DOHH2 (cell line): ENCODE data around the gene MED16.

Experiments
- H3F3A ChIP-seq: fragments of 200-600 bp; sonication (generic), shearing (Covaris generic); 2 replicates; pipeline ENCODE4 v1.6.0; 2016; ENCODE audit warnings: antibody characterized with exemption, mild to moderate bottlenecking; ENCODE audit not compliant: control insufficient read depth, insufficient read depth
- H3K27ac ChIP-seq: fragments of 200-600 bp; sonication (generic); 2 replicates; pipeline ENCODE4 v1.5.1; 2014; ENCODE audit warnings: low read depth, mild to moderate bottlenecking, low read length, moderate library complexity
- H3K27me3 ChIP-seq: fragments of 200-600 bp; sonication (generic); 2 replicates; pipeline ENCODE4 v1.6.1; 2014; ENCODE audit warnings: mild to moderate bottlenecking, low read length, mixed read lengths; ENCODE audit not compliant: control insufficient read depth
- H3K36me3 ChIP-seq: fragments of 200-600 bp; sonication (generic); 2 replicates; pipeline ENCODE4 v1.6.1; 2014; ENCODE audit warnings: mild to moderate bottlenecking, low read length, moderate library complexity, mixed read lengths; ENCODE audit not compliant: control insufficient read depth
- H3K4me1 ChIP-seq: fragments of 200-600 bp; sonication (generic); 2 replicates; pipeline ENCODE4 v1.6.1; 2014; ENCODE audit warnings: mild to moderate bottlenecking, low read length, mixed read lengths; ENCODE audit not compliant: control insufficient read depth
- H3K4me2 ChIP-seq: fragments of 200-600 bp; sonication (generic); 2 replicates; pipeline ENCODE4 v1.6.0; 2014; ENCODE audit warnings: mild to moderate bottlenecking, low read length, moderate library complexity
- H3K4me3 ChIP-seq: fragments of 200-600 bp; sonication (generic); 2 replicates; pipeline ENCODE4 v1.5.1; 2014; ENCODE audit warnings: mild to moderate bottlenecking, low read length, mixed read lengths
- H3K79me2 ChIP-seq: fragments of 200-600 bp; sonication (generic); 2 replicates; pipeline ENCODE4 v1.6.1; 2014; ENCODE audit warnings: mild to moderate bottlenecking, low read length, mixed read lengths; ENCODE audit not compliant: control insufficient read depth
- H3K9me2 ChIP-seq: fragments of 200-600 bp; sonication (generic); replicated peaks from 2 replicates; pipeline ENCODE4 v1.6.1; 2014; ENCODE audit warnings: mild to moderate bottlenecking, low read length, mixed read lengths; ENCODE audit not compliant: control insufficient read depth
- H3K9me3 ChIP-seq: fragments of 200-600 bp; sonication (generic); 2 replicates; pipeline ENCODE4 v1.6.1; 2014; ENCODE audit warnings: antibody characterized with exemption, low read length, mixed read lengths; ENCODE audit not compliant: control insufficient read depth, insufficient read depth
- H4K20me1 ChIP-seq: fragments of 200-600 bp; sonication (generic); 2 replicates; pipeline ENCODE4 v1.6.0; 2014; ENCODE audit warnings: low read depth, mild to moderate bottlenecking, antibody characterized with exemption, low read length, moderate library complexity; ENCODE audit not compliant: control insufficient read depth, insufficient read depth
- EZH2phosphoT487 ChIP-seq: fragments of 200-600 bp; sonication (generic); IDR thresholded peaks from 2 replicates; pipeline ENCODE4 v1.6.1; 2017; ENCODE audit warnings: borderline replicate concordance, mild to moderate bottlenecking, antibody characterized with exemption, low read length, moderate library complexity, mixed read lengths
- TF ChIP-seq, protein P1 (sequence below): fragments of 200-600 bp; sonication (generic); IDR thresholded peaks from one replicate; pipeline ENCODE4 v1.5.1; 2014; ENCODE audit warnings: antibody characterized with exemption, mild to moderate bottlenecking, low read depth, low read length; ENCODE audit not compliant: poor library complexity, severe bottlenecking

The MED16 gene

DNA sequence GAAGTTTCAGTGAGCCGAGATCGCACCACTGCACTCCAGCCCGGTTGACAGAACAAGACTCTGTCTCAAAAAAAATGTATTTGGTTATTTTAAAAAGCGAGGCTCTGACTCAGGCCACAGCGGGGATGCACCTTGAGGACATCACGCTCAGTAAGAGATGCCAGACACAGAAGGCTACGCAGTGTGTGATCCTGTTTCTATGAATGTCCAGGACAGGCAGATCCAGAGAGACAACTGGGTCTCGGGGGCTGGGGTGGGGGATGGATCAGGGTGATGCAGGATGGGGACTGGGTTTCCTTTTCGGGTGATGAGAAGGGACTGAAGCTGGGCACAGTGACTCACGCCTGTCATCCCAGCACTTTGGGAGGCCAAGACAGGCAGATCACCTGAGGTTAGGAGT is 5.4 kb downstream of the MED16 start:
- no peak for TF ChIP-seq EZH2phosphoT487
- TF ChIP-seq, protein P1, sequence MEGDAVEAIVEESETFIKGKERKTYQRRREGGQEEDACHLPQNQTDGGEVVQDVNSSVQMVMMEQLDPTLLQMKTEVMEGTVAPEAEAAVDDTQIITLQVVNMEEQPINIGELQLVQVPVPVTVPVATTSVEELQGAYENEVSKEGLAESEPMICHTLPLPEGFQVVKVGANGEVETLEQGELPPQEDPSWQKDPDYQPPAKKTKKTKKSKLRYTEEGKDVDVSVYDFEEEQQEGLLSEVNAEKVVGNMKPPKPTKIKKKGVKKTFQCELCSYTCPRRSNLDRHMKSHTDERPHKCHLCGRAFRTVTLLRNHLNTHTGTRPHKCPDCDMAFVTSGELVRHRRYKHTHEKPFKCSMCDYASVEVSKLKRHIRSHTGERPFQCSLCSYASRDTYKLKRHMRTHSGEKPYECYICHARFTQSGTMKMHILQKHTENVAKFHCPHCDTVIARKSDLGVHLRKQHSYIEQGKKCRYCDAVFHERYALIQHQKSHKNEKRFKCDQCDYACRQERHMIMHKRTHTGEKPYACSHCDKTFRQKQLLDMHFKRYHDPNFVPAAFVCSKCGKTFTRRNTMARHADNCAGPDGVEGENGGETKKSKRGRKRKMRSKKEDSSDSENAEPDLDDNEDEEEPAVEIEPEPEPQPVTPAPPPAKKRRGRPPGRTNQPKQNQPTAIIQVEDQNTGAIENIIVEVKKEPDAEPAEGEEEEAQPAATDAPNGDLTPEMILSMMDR: no peak
- H3K9me2 ChIP-seq: no peaks in the 10 kb centered on the region
- H3K36me3 ChIP-seq: peaks cover 13% of the 10 kb centered on the region
- H3K27me3 ChIP-seq: no peaks in the 10 kb centered on the region
- H3K9me3 ChIP-seq: no peaks in the 10 kb centered on the region
- no peak overlapping the region for H3K4me2 ChIP-seq
- H4K20me1 ChIP-seq: no peaks in the 10 kb centered on the region
- H3K4me1 ChIP-seq: peaks cover 12% of the 10 kb centered on the region
- peaks cover 12% of the 10 kb centered on the region for H3K79me2 ChIP-seq
- no peak overlapping the region for H3K27ac ChIP-seq
- H3F3A ChIP-seq: no peaks in the 10 kb centered on the region
- H3K4me3 ChIP-seq: no peak overlapping the region

DNA sequence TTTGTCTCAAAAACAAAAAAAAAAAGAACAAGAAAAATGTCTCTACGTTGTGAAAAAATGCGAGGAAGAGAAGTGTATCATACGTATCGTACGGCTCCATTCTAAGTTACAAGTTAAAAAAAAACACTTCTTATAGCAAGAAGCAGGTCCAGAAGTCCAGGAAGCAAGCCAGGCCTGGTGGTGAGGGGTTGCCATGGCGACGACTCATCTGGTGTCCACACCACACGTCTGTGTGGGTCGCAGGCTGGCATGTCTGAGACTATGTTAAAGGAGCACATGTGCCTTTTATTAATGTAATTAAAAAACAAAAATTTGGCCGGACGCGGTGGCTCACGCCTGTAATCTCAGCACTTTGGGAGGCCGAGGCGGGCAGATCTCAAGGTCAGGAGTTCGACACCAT is 5.9 kb downstream of the MED16 start:
- H3K36me3 ChIP-seq: peaks cover 13% of the 10 kb centered on the region
- no peaks in the 10 kb centered on the region for H3F3A ChIP-seq
- no peaks in the 10 kb centered on the region for H3K9me3 ChIP-seq
- no peak overlapping the region for H3K27ac ChIP-seq
- H3K79me2 ChIP-seq: peaks cover 8% of the 10 kb centered on the region
- H3K27me3 ChIP-seq: no peaks in the 10 kb centered on the region
- H3K4me2 ChIP-seq: no peak overlapping the region
- H3K4me1 ChIP-seq: peaks cover 9% of the 10 kb centered on the region
- no peak overlapping the region for H3K4me3 ChIP-seq
- H4K20me1 ChIP-seq: no peaks in the 10 kb centered on the region
- no peaks in the 10 kb centered on the region for H3K9me2 ChIP-seq
- TF ChIP-seq, protein P1: no peak
- TF ChIP-seq EZH2phosphoT487: no peak

DNA sequence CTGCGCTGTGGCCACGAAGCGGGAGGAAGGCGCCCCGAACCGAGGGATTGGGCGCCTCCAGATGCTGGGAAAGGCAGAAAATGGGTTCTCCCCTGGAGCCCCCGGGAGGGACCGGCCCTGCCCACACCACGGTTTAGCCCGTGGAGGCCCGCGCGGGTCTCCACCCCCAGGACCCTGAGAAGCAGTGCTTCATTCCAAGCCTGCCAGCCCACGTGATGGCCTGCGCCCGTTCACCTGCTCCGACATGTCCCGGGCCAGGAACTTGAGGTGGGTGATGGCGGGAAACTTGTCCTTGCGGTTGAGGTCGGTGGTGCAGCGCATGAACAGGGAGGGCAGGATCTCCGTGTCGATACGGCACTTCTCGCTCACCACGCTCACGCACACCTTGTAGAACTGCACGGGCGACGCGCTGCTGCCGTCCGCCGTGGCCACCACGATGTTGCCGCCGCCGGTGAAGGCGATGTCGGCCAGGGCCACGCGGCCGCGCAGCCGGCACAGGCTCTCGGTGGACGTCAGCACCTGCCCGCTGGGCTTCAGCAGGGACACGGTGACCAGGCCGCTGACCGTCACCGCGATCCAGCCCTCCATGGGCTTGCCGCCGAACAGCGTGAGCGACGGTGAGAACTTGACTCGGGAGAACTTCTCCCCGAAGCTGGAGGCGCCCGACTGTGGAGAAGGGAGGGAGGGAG is 7.3 kb downstream of the MED16 start:
- no peaks in the 10 kb centered on the region for H3K27me3 ChIP-seq
- no peaks in the 10 kb centered on the region for H3F3A ChIP-seq
- no peaks in the 10 kb centered on the region for H4K20me1 ChIP-seq
- H3K9me3 ChIP-seq: no peaks in the 10 kb centered on the region
- no peak overlapping the region for H3K4me2 ChIP-seq
- no peaks in the 10 kb centered on the region for H3K9me2 ChIP-seq
- H3K4me3 ChIP-seq: no peak overlapping the region
- no peak overlapping the region for H3K27ac ChIP-seq
- no peaks in the 10 kb centered on the region; the same call in 1 of the 2 replicates for H3K79me2 ChIP-seq
- no peak for TF ChIP-seq EZH2phosphoT487
- TF ChIP-seq, protein P1: no peak
- peaks cover 16% of the 10 kb centered on the region for H3K36me3 ChIP-seq
- peaks cover 5% of the 10 kb centered on the region for H3K4me1 ChIP-seq
